GM12878 (cell line): ENCODE results near the gene NAB1. TPM values are rescaled to one million over a fixed set of nuclear protein-coding genes. Genes with fewer than 3 reads are reported as not detected.
A peak's percentile ranks its signal among the peaks of the same experiment; 100 is the strongest.

Source experiments
- ASH2L ChIP-seq: fragments of 300-600, 200-600 bp; sonication (generic); IDR thresholded peaks from 2 replicates; pipeline ENCODE4 v1.6.1; 2017; ENCODE audit warnings: low read depth, mild to moderate bottlenecking, borderline replicate concordance
- ATF7 ChIP-seq: fragments of 450-650 bp; IDR thresholded peaks from 2 replicates; pipeline ENCODE4 v1.6.1; 2016; ENCODE audit warnings: low read depth, mild to moderate bottlenecking
- BRCA1 ChIP-seq: IDR thresholded peaks from 2 replicates; pipeline ENCODE4 v1.6.1; 2011; ENCODE audit warnings: low read depth, low read length, improper control_type of control experiment
- CBX3 ChIP-seq: fragments of 200-600 bp; sonication (generic); IDR thresholded peaks from 2 replicates; pipeline ENCODE4 v1.6.1; 2016; ENCODE audit warnings: low read depth, borderline replicate concordance
- CHD1 ChIP-seq: IDR thresholded peaks from 2 replicates; pipeline ENCODE4 v1.6.1; 2012; ENCODE audit warnings: low read depth, low read length, improper control_type of control experiment
- CREM ChIP-seq: IDR thresholded peaks from 2 replicates; pipeline ENCODE4 v1.6.1; 2014; ENCODE audit warnings: antibody characterized with exemption, low read depth
- EGR1 ChIP-seq, 2 experiments: IDR thresholded peaks; 1 replicate in 1 of 2; 2 replicates in 1 of 2; pipeline ENCODE4 v1.6.1; 2011 to 2012; ENCODE audit warnings: low read depth in 2 of 2, low read length in 2 of 2, borderline replicate concordance in 1 of 2, mild to moderate bottlenecking in 1 of 2, moderate library complexity in 1 of 2
- EZH2 ChIP-seq: IDR thresholded peaks from 2 replicates; pipeline ENCODE4 v1.6.1; 2012; ENCODE audit warnings: low read depth, mild to moderate bottlenecking, control low read depth, inconsistent platforms, low read length, borderline replicate concordance; ENCODE audit not compliant: control insufficient read depth
- FOS ChIP-seq: IDR thresholded peaks from 3 replicates; pipeline ENCODE4 v1.6.1; 2011; ENCODE audit warnings: borderline replicate concordance; ENCODE audit not compliant: insufficient read length; ENCODE audit errors: extremely low read depth
- FOXK2 ChIP-seq: fragments of 450-650 bp; IDR thresholded peaks from 2 replicates; pipeline ENCODE4 v1.6.1; 2017; ENCODE audit warnings: mild to moderate bottlenecking, moderate library complexity
- FOXM1 ChIP-seq: IDR thresholded peaks from 2 replicates; pipeline ENCODE4 v1.6.1; 2012; ENCODE audit warnings: low read depth, mild to moderate bottlenecking, inconsistent platforms, low read length, moderate library complexity
- GABPA ChIP-seq: IDR thresholded peaks from 2 replicates; pipeline ENCODE4 v1.6.1; 2014; ENCODE audit warnings: antibody characterized with exemption, low read depth, mild to moderate bottlenecking, inconsistent platforms
- HDAC2 ChIP-seq: fragments of 200-600 bp; sonication (generic); IDR thresholded peaks from 2 replicates; pipeline ENCODE4 v1.6.1; 2017
- JUNB ChIP-seq: IDR thresholded peaks from 2 replicates; pipeline ENCODE4 v1.6.1; 2016; ENCODE audit warnings: antibody characterized with exemption, mild to moderate bottlenecking
- MEF2B ChIP-seq: fragments of 450-650 bp; IDR thresholded peaks from 2 replicates; pipeline ENCODE4 v1.6.1; 2018; ENCODE audit warnings: mild to moderate bottlenecking, moderate library complexity; ENCODE audit not compliant: partially characterized antibody, poor library complexity, severe bottlenecking
- NBN ChIP-seq: fragments of 450-650 bp; IDR thresholded peaks from 2 replicates; pipeline ENCODE4 v1.6.1; 2016
- NR2F1 ChIP-seq: fragments of 450-650 bp; conservative IDR thresholded peaks from 2 replicates; pipeline ENCODE4 v1.6.1; 2017; ENCODE audit warnings: mild to moderate bottlenecking
- POLR2AphosphoS5 ChIP-seq: IDR thresholded peaks from 2 replicates; pipeline ENCODE4 v1.6.1; 2011; ENCODE audit warnings: mild to moderate bottlenecking, low read length, inconsistent platforms
- SIN3A ChIP-seq: IDR thresholded peaks from 2 replicates; pipeline ENCODE4 v1.6.1; 2012; ENCODE audit warnings: low read depth, low read length, improper control_type of control experiment
- SIX5 ChIP-seq: IDR thresholded peaks from 2 replicates; pipeline ENCODE4 v1.6.1; 2011; ENCODE audit warnings: mild to moderate bottlenecking, low read depth, low read length, moderate library complexity; ENCODE audit not compliant: severe bottlenecking
- SUZ12 ChIP-seq: fragments of 200-600 bp; sonication (generic); IDR thresholded peaks from one replicate; pipeline ENCODE4 v1.6.1; 2018; ENCODE audit warnings: antibody characterized with exemption, mild to moderate bottlenecking; ENCODE audit not compliant: unreplicated experiment
- WRNIP1 ChIP-seq: IDR thresholded peaks from 2 replicates; pipeline ENCODE4 v1.6.1; 2011; ENCODE audit warnings: low read depth, low read length, improper control_type of control experiment, borderline replicate concordance
- YBX1 ChIP-seq: fragments of 450-650 bp; IDR thresholded peaks from 2 replicates; pipeline ENCODE4 v1.6.1; 2016; ENCODE audit warnings: antibody characterized with exemption
- ZNF622 ChIP-seq: fragments of 450-650 bp; IDR thresholded peaks from 2 replicates; pipeline ENCODE4 v1.6.1; 2017; ENCODE audit warnings: mild to moderate bottlenecking, inconsistent platforms
- polyA plus RNA-seq, 11 experiments: library from polyadenylated mRNA; depleted of rRNA in 4 of 11; unstranded in 6 of 11; stranded (reverse) in 5 of 11; fragments of >200 nt; fragmentation: Nextera tagmentation in 4 of 11; fragmentation: Illumina TruSeq in 1 of 11; extraction: Ambion mirVana in 4 of 11; extraction: Trizol in 1 of 11; gene quantifications; 1 replicate in 1 of 11; 2 replicates in 10 of 11; pipeline versions ENCODE4 v1.2.1 to v1.2.3, GENCODE V29; 2011 to 2016; ENCODE audit warnings: inconsistent platforms in 2 of 11, missing spikeins in 2 of 11, low read depth in 1 of 11
- total RNA-seq, 4 experiments: library from RNA; depleted of rRNA in 3 of 4; stranded (reverse); fragments of >200 nt in 3 of 4; fragmentation: Illumina TruSeq in 1 of 4; extraction: Trizol in 1 of 4; gene quantifications; 2 replicates each; pipeline versions ENCODE4 v1.2.1 to v1.2.3, GENCODE V29; 2013 to 2021
- TF ChIP-seq, protein P1 (sequence below): IDR thresholded peaks from 2 replicates; pipeline ENCODE4 v1.6.1; 2012; ENCODE audit warnings: low read depth, low read length, improper control_type of control experiment
- TF ChIP-seq, protein P2 (sequence below): fragments of 450-650 bp; IDR thresholded peaks from 2 replicates; pipeline ENCODE4 v1.6.1; 2016; ENCODE audit warnings: mild to moderate bottlenecking, moderate library complexity, borderline replicate concordance

Gene NAB1
- total and polyA plus RNA-seq, 10 of the 15 experiments (the other 5 are each of a cell fraction or from before 2014, with no cell fraction given): 4.5 to 39.6 (median 23.0) TPM

DNA sequence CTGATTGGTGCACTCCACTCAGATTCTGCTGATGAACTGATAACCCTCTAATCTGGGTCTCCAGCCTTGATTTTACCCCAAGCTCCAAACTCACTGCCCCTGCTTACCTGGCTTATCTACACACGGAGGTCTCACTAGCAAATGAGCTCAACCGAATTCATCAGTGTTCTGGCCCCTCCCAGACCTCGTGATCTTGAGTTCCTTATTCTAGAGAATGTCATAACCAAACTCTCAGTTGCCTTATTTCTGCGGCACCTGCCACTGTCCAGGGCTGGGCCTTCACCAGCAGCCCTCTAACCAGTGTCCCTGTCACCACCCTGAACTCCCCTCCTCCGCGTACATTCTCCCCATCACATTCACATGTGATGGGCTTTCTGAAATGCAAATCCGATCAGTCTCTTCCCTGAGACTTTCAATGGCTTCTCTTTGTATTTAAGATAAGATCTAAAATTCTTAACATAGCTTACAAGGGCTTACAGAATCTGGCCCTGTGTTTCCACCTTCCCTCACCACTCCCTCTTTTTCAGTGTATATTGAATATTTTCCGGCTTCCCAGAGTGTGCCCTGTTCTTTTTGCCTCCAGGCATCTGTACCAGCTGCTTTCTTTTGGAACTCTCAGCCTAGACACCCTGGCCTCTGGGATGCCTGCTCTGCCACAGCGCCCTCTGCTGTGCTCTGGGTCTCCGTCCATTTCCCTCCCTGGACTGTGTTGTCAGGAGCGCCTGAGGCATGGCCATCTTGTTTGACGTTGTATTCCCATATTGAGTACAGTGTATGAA is 31.1 kb downstream of the NAB1 start (continued):
- TF ChIP-seq FOXM1: peak; percentile 64; the same call in 1 of the 2 replicates
- TF ChIP-seq SIN3A: no peak
- no peak for TF ChIP-seq SIX5
- TF ChIP-seq, protein P1, sequence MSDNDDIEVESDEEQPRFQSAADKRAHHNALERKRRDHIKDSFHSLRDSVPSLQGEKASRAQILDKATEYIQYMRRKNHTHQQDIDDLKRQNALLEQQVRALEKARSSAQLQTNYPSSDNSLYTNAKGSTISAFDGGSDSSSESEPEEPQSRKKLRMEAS: no peak
- peak; percentile 89 for TF ChIP-seq POLR2AphosphoS5
- peak; percentile 6 for TF ChIP-seq MEF2B
- TF ChIP-seq ATF7: peak; percentile 58; the same call in 1 of the 2 replicates
- no peak for TF ChIP-seq CBX3
- TF ChIP-seq FOXK2: no peak
- TF ChIP-seq HDAC2: no peak
- TF ChIP-seq ZNF622: no peak
- TF ChIP-seq CHD1: no peak
- TF ChIP-seq NBN: 0 out of 2 replicates have a peak, but pooled peaks have one; percentile 73
- TF ChIP-seq GABPA: no peak
- TF ChIP-seq ASH2L: no peak
- no peak for TF ChIP-seq NR2F1
- TF ChIP-seq, protein P2, sequence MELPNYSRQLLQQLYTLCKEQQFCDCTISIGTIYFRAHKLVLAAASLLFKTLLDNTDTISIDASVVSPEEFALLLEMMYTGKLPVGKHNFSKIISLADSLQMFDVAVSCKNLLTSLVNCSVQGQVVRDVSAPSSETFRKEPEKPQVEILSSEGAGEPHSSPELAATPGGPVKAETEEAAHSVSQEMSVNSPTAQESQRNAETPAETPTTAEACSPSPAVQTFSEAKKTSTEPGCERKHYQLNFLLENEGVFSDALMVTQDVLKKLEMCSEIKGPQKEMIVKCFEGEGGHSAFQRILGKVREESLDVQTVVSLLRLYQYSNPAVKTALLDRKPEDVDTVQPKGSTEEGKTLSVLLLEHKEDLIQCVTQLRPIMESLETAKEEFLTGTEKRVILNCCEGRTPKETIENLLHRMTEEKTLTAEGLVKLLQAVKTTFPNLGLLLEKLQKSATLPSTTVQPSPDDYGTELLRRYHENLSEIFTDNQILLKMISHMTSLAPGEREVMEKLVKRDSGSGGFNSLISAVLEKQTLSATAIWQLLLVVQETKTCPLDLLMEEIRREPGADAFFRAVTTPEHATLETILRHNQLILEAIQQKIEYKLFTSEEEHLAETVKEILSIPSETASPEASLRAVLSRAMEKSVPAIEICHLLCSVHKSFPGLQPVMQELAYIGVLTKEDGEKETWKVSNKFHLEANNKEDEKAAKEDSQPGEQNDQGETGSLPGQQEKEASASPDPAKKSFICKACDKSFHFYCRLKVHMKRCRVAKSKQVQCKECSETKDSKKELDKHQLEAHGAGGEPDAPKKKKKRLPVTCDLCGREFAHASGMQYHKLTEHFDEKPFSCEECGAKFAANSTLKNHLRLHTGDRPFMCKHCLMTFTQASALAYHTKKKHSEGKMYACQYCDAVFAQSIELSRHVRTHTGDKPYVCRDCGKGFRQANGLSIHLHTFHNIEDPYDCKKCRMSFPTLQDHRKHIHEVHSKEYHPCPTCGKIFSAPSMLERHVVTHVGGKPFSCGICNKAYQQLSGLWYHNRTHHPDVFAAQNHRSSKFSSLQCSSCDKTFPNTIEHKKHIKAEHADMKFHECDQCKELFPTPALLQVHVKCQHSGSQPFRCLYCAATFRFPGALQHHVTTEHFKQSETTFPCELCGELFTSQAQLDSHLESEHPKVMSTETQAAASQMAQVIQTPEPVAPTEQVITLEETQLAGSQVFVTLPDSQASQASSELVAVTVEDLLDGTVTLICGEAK: no peak
- peak; percentile 55 for TF ChIP-seq JUNB
- TF ChIP-seq SUZ12: no peak
- TF ChIP-seq CREM: peak; percentile 5; the same call in 1 of the 2 replicates
- no peak for TF ChIP-seq EZH2
- TF ChIP-seq FOS: no peak
- no peak for TF ChIP-seq BRCA1
- TF ChIP-seq WRNIP1: no peak
- TF ChIP-seq EGR1 (IDR thresholded peaks at IDR 0.05; ENCODE audit: borderline replicate concordance in 1 of 2, low read depth in 2 of 2, low read length in 2 of 2): no peak
- no peak for TF ChIP-seq YBX1
